H9 (cell line): ENCODE measurements around the gene TMEM106B. TPM values are rescaled to one million over a fixed set of nuclear protein-coding genes. Genes with fewer than 3 reads are reported as not detected.

Experiments
- DNase-seq: peaks from one replicate; pipeline ENCODE4 v3.0.0-alpha.2; 2017
- H2AFZ ChIP-seq: one replicate; pipeline ENCODE4 v1.6.1; 2013; ENCODE audit warnings: mild to moderate bottlenecking, low read length, control low read depth, moderate library complexity
- H2AK5ac ChIP-seq: 2 replicates; pipeline ENCODE4 v1.6.1; 2013; ENCODE audit warnings: low read length, control low read depth, mixed read lengths; ENCODE audit not compliant: insufficient read length
- H2BK120ac ChIP-seq: one replicate; pipeline ENCODE4 v1.6.1; 2013; ENCODE audit warnings: low read depth, mild to moderate bottlenecking, low read length, control low read depth, inconsistent platforms; ENCODE audit not compliant: poor library complexity, severe bottlenecking
- H2BK12ac ChIP-seq: 2 replicates; pipeline ENCODE4 v1.6.1; 2013; ENCODE audit warnings: low read length, control low read depth, mixed read lengths, low read depth; ENCODE audit not compliant: insufficient read length
- H2BK15ac ChIP-seq: 2 replicates; pipeline ENCODE4 v1.6.1; 2013; ENCODE audit warnings: low read depth, low read length, control low read depth
- H2BK20ac ChIP-seq: one replicate; pipeline ENCODE4 v1.6.1; 2013; ENCODE audit warnings: low read depth, mild to moderate bottlenecking, low read length, control low read depth, inconsistent platforms; ENCODE audit not compliant: poor library complexity, severe bottlenecking
- H2BK5ac ChIP-seq: 2 replicates; pipeline ENCODE4 v1.6.1; 2013; ENCODE audit warnings: low read length, control low read depth, mixed read lengths; ENCODE audit not compliant: insufficient read length
- H3K14ac ChIP-seq: 2 replicates; pipeline ENCODE4 v1.6.1; 2013; ENCODE audit warnings: low read length, control low read depth; ENCODE audit not compliant: insufficient read depth
- H3K18ac ChIP-seq: 2 replicates; pipeline ENCODE4 v1.6.1; 2013; ENCODE audit warnings: low read depth, mild to moderate bottlenecking, mixed read lengths, low read length, control low read depth; ENCODE audit not compliant: insufficient read length
- H3K23ac ChIP-seq: 2 replicates; pipeline ENCODE4 v1.6.1; 2013; ENCODE audit warnings: low read length, control low read depth, mixed read lengths, low read depth; ENCODE audit not compliant: insufficient read length
- H3K23me2 ChIP-seq: 2 replicates; pipeline ENCODE4 v1.6.1; 2013; ENCODE audit warnings: low read depth, mild to moderate bottlenecking, mixed read lengths, low read length, control low read depth; ENCODE audit not compliant: insufficient read length, poor library complexity, severe bottlenecking
- H3K27ac ChIP-seq: 2 replicates; pipeline ENCODE4 v1.5.1; 2013; ENCODE audit warnings: low read length, control low read depth, mixed read lengths, low read depth; ENCODE audit not compliant: insufficient read length
- H3K27me3 ChIP-seq: 2 replicates; pipeline ENCODE4 v1.6.1; 2013; ENCODE audit warnings: low read length, control low read depth, inconsistent platforms; ENCODE audit not compliant: insufficient read depth
- H3K4ac ChIP-seq: 2 replicates; pipeline ENCODE4 v1.6.1; 2013; ENCODE audit warnings: low read depth, mild to moderate bottlenecking, control low read depth, inconsistent platforms, low read length, moderate library complexity
- H3K4me1 ChIP-seq: 2 replicates; pipeline ENCODE4 v1.6.1; 2013; ENCODE audit warnings: low read length, control low read depth, inconsistent platforms; ENCODE audit not compliant: insufficient read depth
- H3K4me2 ChIP-seq: 2 replicates; pipeline ENCODE4 v1.6.1; 2013; ENCODE audit warnings: low read length, control low read depth, mixed read lengths; ENCODE audit not compliant: insufficient read length, insufficient read depth
- H3K56ac ChIP-seq: 2 replicates; pipeline ENCODE4 v1.6.1; 2013; ENCODE audit warnings: low read depth, mild to moderate bottlenecking, mixed read lengths, low read length, control low read depth; ENCODE audit not compliant: insufficient read length
- H3K79me1 ChIP-seq: 2 replicates; pipeline ENCODE4 v1.6.1; 2013; ENCODE audit warnings: low read depth, mild to moderate bottlenecking, moderate library complexity, low read length, control low read depth, inconsistent platforms; ENCODE audit not compliant: insufficient read depth, poor library complexity, severe bottlenecking
- H3K79me2 ChIP-seq: 2 replicates; pipeline ENCODE4 v1.6.1; 2013; ENCODE audit warnings: low read length, control low read depth, inconsistent platforms; ENCODE audit not compliant: insufficient read depth
- H3K9ac ChIP-seq: 2 replicates; pipeline ENCODE4 v1.6.1; 2013; ENCODE audit warnings: low read length, control low read depth, mixed read lengths; ENCODE audit not compliant: insufficient read length; ENCODE audit errors: extremely low read depth
- H3K9me3 ChIP-seq: one replicate; pipeline ENCODE4 v1.6.1; 2013; ENCODE audit warnings: low read depth, low read length, inconsistent platforms; ENCODE audit not compliant: control insufficient read depth
- H3T11ph ChIP-seq: one replicate; pipeline ENCODE4 v1.6.1; 2013; ENCODE audit warnings: mild to moderate bottlenecking, low read length, control low read depth, inconsistent platforms
- H4K20me1 ChIP-seq: one replicate; pipeline ENCODE4 v1.6.1; 2013; ENCODE audit not compliant: control insufficient read depth, insufficient read length, insufficient read depth
- H4K5ac ChIP-seq: 2 replicates; pipeline ENCODE4 v1.6.1; 2013; ENCODE audit warnings: low read depth, mild to moderate bottlenecking, mixed read lengths, low read length, control low read depth; ENCODE audit not compliant: insufficient read length
- H4K8ac ChIP-seq: replicated peaks from 2 replicates; pipeline ENCODE4 v1.6.1; 2013; ENCODE audit warnings: low read length, control low read depth, mixed read lengths, low read depth; ENCODE audit not compliant: insufficient read length
- H4K91ac ChIP-seq: 2 replicates; pipeline ENCODE4 v1.6.1; 2013; ENCODE audit warnings: low read depth, mild to moderate bottlenecking, moderate library complexity, mixed read lengths, low read length, control low read depth; ENCODE audit not compliant: insufficient read length
- H3K27ac Mint-ChIP-seq, 3 experiments: 2 replicates in 2 of 3; 3 replicates in 1 of 3; pipeline ENCODE4 v1.8.0; 2020 to 2021; ENCODE audit warnings: mixed read lengths in 3 of 3, mild to moderate bottlenecking in 1 of 3, moderate library complexity in 1 of 3
- H3K27me3 Mint-ChIP-seq: 2 replicates; pipeline ENCODE4 v1.8.0; 2021; ENCODE audit warnings: low read depth, mild to moderate bottlenecking, moderate library complexity, mixed read lengths
- H3K36me3 Mint-ChIP-seq, 3 experiments: 2 replicates in 2 of 3; 3 replicates in 1 of 3; pipeline ENCODE4 v1.8.0; 2020 to 2021; ENCODE audit warnings: low read depth in 3 of 3, mixed read lengths in 3 of 3; ENCODE audit not compliant: insufficient read depth in 1 of 3
- H3K4me1 Mint-ChIP-seq, 2 experiments: 2 replicates each; pipeline ENCODE4 v1.8.0; 2020; ENCODE audit warnings: mixed read lengths in 2 of 2
- H3K4me3 Mint-ChIP-seq, 2 experiments: 2 replicates in 1 of 2; 3 replicates in 1 of 2; pipeline ENCODE4 v1.8.0; 2020 to 2021; ENCODE audit warnings: mild to moderate bottlenecking in 2 of 2, mixed read lengths in 2 of 2, moderate library complexity in 1 of 2
- H3K9me3 Mint-ChIP-seq, 2 experiments: 2 replicates in 1 of 2; 3 replicates in 1 of 2; pipeline ENCODE4 v1.8.0; 2020; ENCODE audit warnings: mild to moderate bottlenecking in 2 of 2, mixed read lengths in 2 of 2, moderate library complexity in 1 of 2
- CTCF ChIP-seq: fragments of 200-600 bp; sonication (generic); conservative IDR thresholded peaks from 3 replicates; pipeline ENCODE4 v1.8.0; 2021; ENCODE audit warnings: antibody characterized with exemption, mild to moderate bottlenecking
- total RNA-seq: library from RNA; stranded (reverse); gene quantifications from 2 replicates; pipeline ENCODE4 v1.2.1, GENCODE V29; 2021

The TMEM106B gene
- total RNA-seq, 1 experiment from 2014 or later = 28.4 TPM

- Histone ChIP-seq H3K23ac (no peak overlapping the region), H3K18ac (no peak overlapping the region), H4K20me1 (no peaks in the 10 kb centered on the region), H4K91ac (no peak overlapping the region), H3K79me1 (no peaks in the 10 kb centered on the region), H4K8ac (no peak overlapping the region), H3K23me2 (no peaks in the 10 kb centered on the region), H3K9ac (no peak overlapping the region), H3T11ph (no peak overlapping the region), H2BK15ac (no peak overlapping the region), H3K4me1 (peaks cover 6% of the 10 kb centered on the region; the same call in 1 of the 2 replicates), H3K14ac (no peak overlapping the region), H2AK5ac (no peak overlapping the region), H3K27ac (no peak overlapping the region), H3K9me3 (no peaks in the 10 kb centered on the region), H2BK5ac (no peak overlapping the region), H3K4me2 (no peak overlapping the region), H3K4ac (no peak overlapping the region), H2AFZ (no peak overlapping the region), H2BK120ac (no peak overlapping the region), H2BK12ac (no peak overlapping the region), H3K79me2 (no peaks in the 10 kb centered on the region), H3K56ac (no peak overlapping the region), H2BK20ac (no peak overlapping the region), H3K27me3 (no peaks in the 10 kb centered on the region), H4K5ac (no peak overlapping the region)
- TF ChIP-seq CTCF = no peak
- H3K27ac Mint-ChIP-seq = peak overlapping the region; percentile 10 to 49 (median 29); a peak in 4 of 7 replicates
- H3K4me3 Mint-ChIP-seq = no peak overlapping the region
- peaks cover 21 to 25% of the 10 kb centered on the region in 2 experiments for H3K4me1 Mint-ChIP-seq
- H3K36me3 Mint-ChIP-seq = no peaks in the 10 kb centered on the region; a peak in 1 of 7 replicates
- H3K27me3 Mint-ChIP-seq = no peaks in the 10 kb centered on the region
- no peaks in the 10 kb centered on the region for H3K9me3 Mint-ChIP-seq
- no peak for DNase-seq
These were observed 11.7 kb upstream of the TMEM106B start for GRCh38 chr7:12199363-12199762.
